HG02973 (cell line): ENCODE data around the gene PTPRN2.

ENCODE experiments used
- ATAC-seq: cut with Tn5 transposase; IDR thresholded peaks from one replicate; pipeline ENCODE4 v1.9.1; 2021; ENCODE audit warnings: moderate library complexity; ENCODE audit not compliant: unreplicated experiment

Gene PTPRN2

GRCh38 chr7:157658851-157659412 is 928.7 kb downstream of the PTPRN2 start:
- no peak for ATAC-seq

- no peak for ATAC-seq
These were observed 929.6 kb downstream of the PTPRN2 start for GRCh38 chr7:157657741-157658740.

GRCh38 chr7:157656195-157656769 is 931.3 kb downstream of the PTPRN2 start:
- no peak for ATAC-seq

GRCh38 chr7:157654350-157654749 is 933.3 kb downstream of the PTPRN2 start:
- ATAC-seq, result no peak

GRCh38 chr7:157653827-157654207 is 933.8 kb downstream of the PTPRN2 start:
- ATAC-seq, result no peak

- ATAC-seq, result no peak
These were observed 934.4 kb downstream of the PTPRN2 start for GRCh38 chr7:157652954-157653826.

- ATAC-seq, result no peak
These were observed 935.3 kb downstream of the PTPRN2 start for GRCh38 chr7:157652161-157652953.

GRCh38 chr7:157651366-157652160 is 936.1 kb downstream of the PTPRN2 start:
- ATAC-seq, result no peak

- ATAC-seq, result no peak
These were observed 936.8 kb downstream of the PTPRN2 start for GRCh38 chr7:157650801-157651200.

GRCh38 chr7:157650131-157650631 is 937.4 kb downstream of the PTPRN2 start:
- no peak for ATAC-seq

GRCh38 chr7:157646551-157646950 is 941.1 kb downstream of the PTPRN2 start:
- ATAC-seq, result no peak

GRCh38 chr7:157645539-157645938 is 942.1 kb downstream of the PTPRN2 start:
- no peak for ATAC-seq

- no peak for ATAC-seq
These were observed 942.7 kb downstream of the PTPRN2 start for GRCh38 chr7:157644946-157645345.

- ATAC-seq, result no peak
These were observed 944.1 kb downstream of the PTPRN2 start for GRCh38 chr7:157643525-157643970.

- ATAC-seq, result no peak
These were observed 945.8 kb downstream of the PTPRN2 start for GRCh38 chr7:157641866-157642265.

- no peak for ATAC-seq
These were observed 947.5 kb downstream of the PTPRN2 start for GRCh38 chr7:157640144-157640543.

GRCh38 chr7:157638563-157638962 is 949.1 kb downstream of the PTPRN2 start:
- ATAC-seq, result no peak

- ATAC-seq, result no peak
These were observed 950.2 kb downstream of the PTPRN2 start for GRCh38 chr7:157637216-157637949.
